Measurements from ENCODE around the gene PRSS3.

DNA sequence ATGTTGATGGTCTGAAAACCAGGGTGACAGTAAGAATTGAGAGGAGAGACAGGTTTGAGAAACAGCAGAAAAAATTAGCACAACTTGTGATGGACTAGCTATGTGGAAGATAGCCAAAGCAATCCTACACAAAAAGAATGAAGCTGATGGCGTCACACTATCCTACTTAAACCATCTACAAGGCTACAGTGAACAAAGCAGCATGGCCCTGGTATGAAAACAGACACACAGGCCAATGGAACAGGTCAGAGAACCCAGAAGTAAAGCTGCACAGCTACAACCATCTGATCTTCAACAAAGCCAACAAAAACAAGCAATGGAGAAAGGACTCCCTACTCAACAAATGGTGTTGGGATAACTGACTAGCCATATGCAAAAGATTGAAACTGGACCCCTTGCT is 14.1 kb downstream of the PRSS3 start:
- TF ChIP-seq, protein P1, sequence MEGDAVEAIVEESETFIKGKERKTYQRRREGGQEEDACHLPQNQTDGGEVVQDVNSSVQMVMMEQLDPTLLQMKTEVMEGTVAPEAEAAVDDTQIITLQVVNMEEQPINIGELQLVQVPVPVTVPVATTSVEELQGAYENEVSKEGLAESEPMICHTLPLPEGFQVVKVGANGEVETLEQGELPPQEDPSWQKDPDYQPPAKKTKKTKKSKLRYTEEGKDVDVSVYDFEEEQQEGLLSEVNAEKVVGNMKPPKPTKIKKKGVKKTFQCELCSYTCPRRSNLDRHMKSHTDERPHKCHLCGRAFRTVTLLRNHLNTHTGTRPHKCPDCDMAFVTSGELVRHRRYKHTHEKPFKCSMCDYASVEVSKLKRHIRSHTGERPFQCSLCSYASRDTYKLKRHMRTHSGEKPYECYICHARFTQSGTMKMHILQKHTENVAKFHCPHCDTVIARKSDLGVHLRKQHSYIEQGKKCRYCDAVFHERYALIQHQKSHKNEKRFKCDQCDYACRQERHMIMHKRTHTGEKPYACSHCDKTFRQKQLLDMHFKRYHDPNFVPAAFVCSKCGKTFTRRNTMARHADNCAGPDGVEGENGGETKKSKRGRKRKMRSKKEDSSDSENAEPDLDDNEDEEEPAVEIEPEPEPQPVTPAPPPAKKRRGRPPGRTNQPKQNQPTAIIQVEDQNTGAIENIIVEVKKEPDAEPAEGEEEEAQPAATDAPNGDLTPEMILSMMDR (IDR thresholded peaks at IDR 0.05) = no peak
- no peak for TF ChIP-seq POLR2A (IDR thresholded peaks at IDR 0.05)
